Nephron (organoid): ENCODE results near the gene GPR171.

Source experiments
- H3K27ac Mint-ChIP-seq, 3 experiments: 2 replicates each; pipeline ENCODE4 v1.8.0; 2020; ENCODE audit warnings: mixed read lengths in 3 of 3, mild to moderate bottlenecking in 2 of 3, moderate library complexity in 1 of 3
- H3K27me3 Mint-ChIP-seq: 2 replicates; pipeline ENCODE4 v1.8.0; 2021; ENCODE audit warnings: low read depth, mild to moderate bottlenecking, moderate library complexity, mixed read lengths
- H3K36me3 Mint-ChIP-seq: 2 replicates; pipeline ENCODE4 v1.8.0; 2020; ENCODE audit warnings: low read depth, mixed read lengths
- H3K4me1 Mint-ChIP-seq: 2 replicates; pipeline ENCODE4 v1.8.0; 2020; ENCODE audit warnings: mixed read lengths
- H3K4me3 Mint-ChIP-seq, 3 experiments: 2 replicates each; pipeline ENCODE4 v1.8.0; 2020; ENCODE audit warnings: mild to moderate bottlenecking in 3 of 3, mixed read lengths in 3 of 3, moderate library complexity in 2 of 3
- H3K9me3 Mint-ChIP-seq: 2 replicates; pipeline ENCODE4 v1.8.0; 2020; ENCODE audit warnings: mixed read lengths
- CTCF ChIP-seq, 3 experiments: fragments of 200-600 bp; sonication (generic); IDR thresholded peaks; one replicate each; pipeline ENCODE4 v1.5.0; 2021; ENCODE audit warnings: antibody characterized with exemption in 3 of 3; ENCODE audit not compliant: unreplicated experiment in 3 of 3

GPR171 gene

GRCh38 chr3:151218136-151218535, 15.1 kb upstream of the GPR171 start:
- Mint-ChIP-seq H3K36me3 (peaks cover 29% of the 10 kb centered on the region), H3K9me3 (peaks cover 13% of the 10 kb centered on the region), H3K4me3 (no peak overlapping the region), H3K27me3 (no peaks in the 10 kb centered on the region), H3K27ac (peak overlapping the region in 2 of 3 experiments; percentile 30 to 57), H3K4me1 (peaks cover 33% of the 10 kb centered on the region)
- TF ChIP-seq CTCF (IDR thresholded peaks at IDR 0.05; ENCODE audit: unreplicated experiment in 3 of 3) = no peak

GRCh38 chr3:151216641-151217607, 13.9 kb upstream of the GPR171 start:
- H3K36me3 Mint-ChIP-seq = peaks cover 18% of the 10 kb centered on the region
- peaks cover 6% of the 10 kb centered on the region for H3K9me3 Mint-ChIP-seq
- peaks cover 33% of the 10 kb centered on the region for H3K4me1 Mint-ChIP-seq
- peak overlapping the region in 2 of 3 experiments; percentile 28 to 57 for H3K27ac Mint-ChIP-seq
- no peak overlapping the region for H3K4me3 Mint-ChIP-seq
- no peaks in the 10 kb centered on the region for H3K27me3 Mint-ChIP-seq
- TF ChIP-seq CTCF (IDR thresholded peaks at IDR 0.05; ENCODE audit: unreplicated experiment in 3 of 3) = no peak

GRCh38 chr3:151214459-151214858, 11.4 kb upstream of the GPR171 start:
- Mint-ChIP-seq H3K27me3 (no peaks in the 10 kb centered on the region), H3K4me1 (peaks cover 32% of the 10 kb centered on the region), H3K4me3 (no peak overlapping the region), H3K36me3 (no peaks in the 10 kb centered on the region), H3K27ac (no peak overlapping the region), H3K9me3 (no peaks in the 10 kb centered on the region)
- no peak for TF ChIP-seq CTCF (IDR thresholded peaks at IDR 0.05; ENCODE audit: unreplicated experiment in 3 of 3)

- H3K9me3 Mint-ChIP-seq = no peaks in the 10 kb centered on the region
- peaks cover 26% of the 10 kb centered on the region for H3K4me1 Mint-ChIP-seq
- H3K4me3 Mint-ChIP-seq = no peak overlapping the region
- no peaks in the 10 kb centered on the region for H3K27me3 Mint-ChIP-seq
- no peak overlapping the region for H3K27ac Mint-ChIP-seq
- TF ChIP-seq CTCF (IDR thresholded peaks at IDR 0.05; ENCODE audit: unreplicated experiment in 3 of 3) = no peak
- H3K36me3 Mint-ChIP-seq = no peaks in the 10 kb centered on the region
Measured at GRCh38 chr3:151213881-151214280, 10.9 kb upstream of the GPR171 start.

- no peaks in the 10 kb centered on the region for H3K9me3 Mint-ChIP-seq
- no peak overlapping the region for H3K4me3 Mint-ChIP-seq
- H3K4me1 Mint-ChIP-seq = peaks cover 23% of the 10 kb centered on the region
- no peaks in the 10 kb centered on the region for H3K27me3 Mint-ChIP-seq
- H3K36me3 Mint-ChIP-seq = no peaks in the 10 kb centered on the region
- H3K27ac Mint-ChIP-seq = no peak overlapping the region
- TF ChIP-seq CTCF (IDR thresholded peaks at IDR 0.05; ENCODE audit: unreplicated experiment in 3 of 3) = no peak
Measured at GRCh38 chr3:151213151-151213550, 10.1 kb upstream of the GPR171 start.
